HG02642 (cell line): ENCODE data around the gene BRSK1.

Experiments used
- ATAC-seq: cut with Tn5 transposase; IDR thresholded peaks from one replicate; pipeline ENCODE4 v1.9.1; 2021; ENCODE audit warnings: mild to moderate bottlenecking; ENCODE audit not compliant: unreplicated experiment, poor library complexity

The BRSK1 gene

DNA sequence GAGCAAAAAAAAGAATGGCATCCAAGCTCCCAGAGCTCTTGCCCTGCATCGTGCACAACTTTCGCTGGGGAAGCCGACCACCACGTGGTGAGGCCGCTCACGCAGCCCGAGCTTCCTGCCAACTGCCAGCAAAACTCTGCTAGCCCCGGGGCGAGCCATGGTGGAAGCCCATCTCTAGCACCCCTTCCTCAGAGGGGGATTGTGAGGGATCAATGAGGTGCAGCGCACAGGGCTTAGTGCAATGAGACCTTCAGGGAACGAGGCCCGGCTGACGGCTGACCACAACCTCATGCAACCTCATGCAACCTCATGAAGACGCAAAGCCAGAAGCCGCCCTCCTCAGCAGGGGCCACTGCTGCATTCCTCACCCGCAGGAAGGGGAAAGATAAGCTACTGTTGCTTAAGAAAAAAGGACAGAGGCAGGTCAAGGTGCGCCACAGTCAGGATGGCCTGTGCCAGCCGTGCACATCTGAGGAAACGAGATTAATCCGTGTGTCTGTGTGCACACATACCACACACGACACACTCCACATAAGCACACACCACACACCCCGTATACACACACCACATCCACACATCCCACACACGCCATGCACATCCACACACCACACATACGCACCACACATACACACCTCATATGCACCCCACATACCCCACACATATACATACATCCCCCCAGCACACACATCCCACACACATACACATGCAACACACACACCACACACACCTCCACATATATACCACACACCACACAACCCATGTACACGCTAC, 13.4 kb upstream of the BRSK1 start:
- ATAC-seq, result no peak

GRCh38 chr19:55272142-55272541, 11.7 kb upstream of the BRSK1 start:
- ATAC-seq, result no peak

GRCh38 chr19:55273978-55274707, 9.7 kb upstream of the BRSK1 start:
- no peak for ATAC-seq

DNA sequence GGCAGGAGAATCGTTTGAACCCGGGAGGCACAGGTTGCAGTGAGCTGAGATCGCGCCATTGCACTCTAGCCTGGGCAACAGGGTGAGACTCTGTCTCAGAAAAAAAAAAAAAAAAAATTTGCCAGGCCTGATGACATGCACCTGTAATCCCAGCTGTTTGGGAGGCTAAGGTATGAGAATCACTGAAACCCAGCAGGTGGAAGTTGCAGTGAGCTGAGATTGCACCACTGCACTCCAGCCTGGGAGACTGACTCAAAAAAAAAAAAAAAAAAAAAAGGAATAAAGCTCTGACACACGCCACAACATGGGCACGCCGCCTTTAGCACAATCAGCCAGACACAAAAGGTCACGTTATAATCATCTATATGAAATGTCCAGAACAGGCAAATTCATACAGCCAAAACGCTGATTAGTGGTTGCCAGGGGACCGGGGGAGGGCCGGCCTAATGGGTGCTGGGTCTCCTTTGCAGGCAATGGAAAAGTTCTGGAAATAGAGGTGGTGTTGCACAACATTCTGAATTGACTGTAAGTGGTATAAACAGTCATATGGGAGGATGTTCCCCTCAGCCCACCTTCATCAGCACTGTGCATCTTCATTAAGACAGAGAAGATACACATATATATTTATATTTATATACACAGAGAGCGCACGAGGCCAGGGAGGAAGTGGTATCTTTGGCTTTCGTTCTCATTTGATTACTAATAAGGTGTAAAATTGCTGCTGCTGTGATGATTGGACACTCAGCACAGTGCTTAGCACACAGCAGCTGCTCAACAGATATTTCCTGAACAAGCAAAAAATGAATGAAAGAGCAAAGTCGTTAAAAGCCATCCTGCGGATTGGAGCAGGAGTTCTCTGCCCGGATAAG, 7.7 kb upstream of the BRSK1 start:
- ATAC-seq, result peak; percentile 33

DNA sequence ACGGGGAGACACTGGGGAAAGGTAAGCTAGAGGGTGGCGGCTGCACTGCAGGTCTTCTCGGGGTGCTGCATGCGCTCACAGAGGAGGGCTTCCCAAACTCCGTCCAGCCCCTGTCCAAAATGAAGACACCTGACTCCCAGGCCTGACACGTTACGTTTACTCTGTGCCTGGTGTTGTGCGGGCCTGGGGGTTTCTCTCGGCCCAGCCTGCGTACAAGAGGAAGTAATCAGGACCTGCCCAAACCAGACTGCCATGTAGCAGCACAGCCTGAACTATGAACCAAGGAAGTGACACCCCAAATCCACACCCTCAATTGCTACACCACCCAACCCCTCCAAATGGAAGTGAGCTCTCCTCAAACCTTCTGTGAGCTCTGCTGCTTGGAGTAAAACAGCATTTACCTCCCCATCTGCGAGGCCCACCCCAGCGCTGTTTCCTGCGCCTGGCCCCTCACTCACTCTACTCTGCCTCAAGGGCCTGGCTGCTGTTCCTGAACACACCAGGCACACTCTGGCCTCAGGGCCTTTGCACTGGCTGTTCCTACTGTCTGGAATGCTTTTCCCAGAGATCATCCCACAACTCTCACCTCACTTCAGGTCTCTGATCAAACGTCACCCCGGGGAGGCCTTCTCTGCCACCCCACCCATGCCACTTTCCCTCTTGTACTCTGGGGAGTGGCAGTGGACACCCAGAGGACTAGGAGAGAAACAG, 6.9 kb upstream of the BRSK1 start:
- ATAC-seq, result no peak

DNA sequence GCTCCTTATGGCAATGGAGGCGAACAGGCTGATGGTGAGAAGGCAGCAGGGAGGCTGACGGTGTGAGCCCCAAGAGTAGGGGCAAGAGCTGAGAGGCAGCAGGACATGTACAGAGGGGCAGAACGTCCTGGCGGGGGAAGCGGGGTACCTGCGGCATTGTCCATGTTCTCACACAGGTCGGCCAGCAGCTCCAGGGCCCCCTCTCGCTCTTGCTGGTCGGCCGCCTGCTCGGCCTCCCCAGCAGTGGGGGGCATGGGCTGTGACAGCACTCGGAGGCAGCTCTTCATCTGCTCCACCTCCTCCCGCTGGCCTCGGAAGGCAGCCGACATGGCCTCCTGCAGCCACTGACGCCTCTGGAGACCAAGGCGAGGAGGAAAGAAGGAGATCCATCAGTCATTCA, 6.3 kb upstream of the BRSK1 start:
- no peak for ATAC-seq

DNA sequence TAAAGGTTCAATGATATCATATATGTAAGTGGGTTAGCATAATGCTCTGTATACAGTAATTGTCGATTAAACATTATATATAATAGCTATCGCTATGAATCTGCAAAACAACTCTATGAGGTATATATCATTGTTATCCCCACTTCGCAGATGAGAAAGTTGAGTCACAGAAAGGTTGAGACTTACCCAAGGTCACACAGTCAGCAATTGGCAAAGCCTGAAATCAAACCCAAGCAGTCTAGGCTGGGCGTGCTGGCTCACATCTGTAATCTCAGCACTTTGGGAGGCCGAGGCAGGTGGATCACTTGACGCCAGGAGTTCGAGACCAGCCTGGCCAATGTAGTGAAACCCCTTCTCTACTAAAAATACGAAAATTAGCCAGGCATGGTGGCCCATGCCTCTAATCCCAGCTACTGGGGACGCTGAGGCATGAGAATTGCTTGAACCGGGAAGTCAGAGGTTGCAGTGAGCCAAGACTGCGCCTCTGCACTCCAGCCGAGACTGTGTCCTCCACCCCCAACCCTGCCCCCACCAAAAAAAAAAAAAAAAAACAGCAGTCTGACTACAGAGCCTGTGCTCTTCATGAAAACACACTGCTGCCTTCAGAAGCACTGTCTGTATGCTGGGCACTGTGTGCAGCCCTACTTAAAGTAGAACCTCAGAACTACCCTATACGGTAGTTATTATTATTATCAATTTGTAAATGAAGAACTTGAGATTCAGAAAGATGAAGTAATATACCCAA, 5.2 kb upstream of the BRSK1 start:
- ATAC-seq, result no peak

DNA sequence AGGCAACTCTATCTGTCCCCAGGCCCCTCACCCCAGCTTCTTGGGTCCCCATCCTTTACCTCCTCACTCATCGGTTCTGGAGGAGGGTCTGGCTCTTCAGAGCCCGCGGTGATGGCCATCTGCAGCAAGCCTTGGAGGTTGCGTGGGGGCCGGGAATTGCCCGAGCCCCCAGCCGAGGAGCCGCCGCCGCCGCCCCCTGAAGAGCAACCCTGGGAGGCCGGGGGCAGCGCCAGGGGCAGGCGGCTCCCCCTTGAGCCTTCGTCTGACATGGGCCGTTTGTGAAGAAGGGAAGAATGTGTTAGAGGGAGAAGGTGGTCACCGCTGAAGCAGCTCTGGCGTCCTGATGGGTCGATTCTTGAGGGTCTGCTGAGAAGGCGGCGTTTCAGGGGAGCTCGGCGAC, 4.5 kb upstream of the BRSK1 start:
- no peak for ATAC-seq

GRCh38 chr19:55279770-55280643, 3.8 kb upstream of the BRSK1 start, which contains the start of gene HSPBP1:
HSPBP1 (minus strand) TSS chr19:55280110; CDS start chr19:55279608, 502 bp downstream.
- peak; percentile 81 for ATAC-seq

GRCh38 chr19:55284405-55285058, 735 bp downstream of the BRSK1 start:
- no peak for ATAC-seq

GRCh38 chr19:55285229-55285890, 1.6 kb downstream of the BRSK1 start:
- ATAC-seq, result no peak

GRCh38 chr19:55287361-55288079, 3.7 kb downstream of the BRSK1 start:
- no peak for ATAC-seq

GRCh38 chr19:55289117-55289796, 5.5 kb downstream of the BRSK1 start:
- ATAC-seq, result no peak

- ATAC-seq, result no peak
Measured at GRCh38 chr19:55297267-55297666, 13.5 kb downstream of the BRSK1 start.

- no peak for ATAC-seq
Measured at GRCh38 chr19:55299991-55300390, 16.2 kb downstream of the BRSK1 start.

DNA sequence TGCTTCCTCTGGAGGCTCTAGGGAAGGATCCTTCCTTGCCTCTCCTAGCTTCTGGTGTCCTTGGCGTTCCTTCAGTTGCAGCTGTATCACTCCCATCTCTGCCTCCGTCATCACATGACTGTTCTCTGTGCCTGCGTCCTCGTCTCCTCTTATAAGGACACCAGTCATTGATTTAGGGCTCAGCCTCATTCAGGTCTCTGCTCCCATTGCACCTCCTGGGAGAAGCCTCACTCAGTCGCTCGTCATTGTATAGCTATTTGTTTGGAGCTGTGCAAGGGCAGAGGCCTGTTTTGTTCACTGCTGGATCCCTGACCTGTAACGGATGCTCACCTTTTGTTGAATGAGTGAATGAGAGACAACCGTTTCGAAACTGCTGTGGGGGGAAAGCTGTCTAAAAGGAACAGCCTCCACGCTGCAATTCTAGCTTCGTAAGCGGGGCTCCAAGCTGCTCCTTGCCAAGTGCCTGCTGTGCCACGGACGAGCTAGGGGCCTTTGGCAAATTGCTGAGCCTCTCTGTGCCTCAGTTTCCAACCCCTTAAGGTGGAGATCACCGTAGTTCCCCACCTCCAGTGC, 17.2 kb downstream of the BRSK1 start:
- ATAC-seq, result no peak
